Measurements from ENCODE around the gene RNPEPL1.
A peak's percentile ranks its signal among the peaks of the same experiment; 100 is the strongest.
"Not testable (repeated sequence)": the region's sequence is repeated elsewhere in the genome, so short reads cannot be mapped to it uniquely, and the experiment has no call there.

Gene RNPEPL1

GRCh38 chr2:240557101-240557751 lies 11.1 kb upstream of the RNPEPL1 start:
- peaks cover 15 to 17% of the 10 kb centered on the region in 2 donors for H3K36me3 ChIP-seq (ENCODE audit: control insufficient read depth in 2 of 2, insufficient read depth in 2 of 2, low read length in 2 of 2)
- no peaks in the 10 kb centered on the region for H3K9me3 ChIP-seq (ENCODE audit: control insufficient read depth in 2 of 2, low read length in 2 of 2)
- peak overlapping the region in 1 of 2 donors; percentile 34 for H3K4me3 ChIP-seq (ENCODE audit: low read length in 2 of 2)
- H3K4me1 ChIP-seq (ENCODE audit: control insufficient read depth in 2 of 2, insufficient read depth in 2 of 2, low read length in 2 of 2) = peaks cover 15 to 17% of the 10 kb centered on the region in 2 donors
- no peak overlapping the region for H3K9ac ChIP-seq (ENCODE audit: low read depth in 1 of 2, low read length in 2 of 2)
- no peaks in the 10 kb centered on the region for H3K27me3 ChIP-seq (ENCODE audit: control insufficient read depth in 2 of 2, insufficient read depth in 2 of 2, low read length in 2 of 2)
- no peak overlapping the region for H3K27ac ChIP-seq (ENCODE audit: low read depth in 2 of 2, low read length in 2 of 2)

GRCh38 chr2:240557808-240558207 lies 10.5 kb upstream of the RNPEPL1 start, which contains the start of gene ANKMY1:
Gene ANKMY1 (minus strand): TSS chr2:240557988. CDS start chr2:240557335, 653 bp downstream.
- Histone ChIP-seq H3K9me3 (ENCODE audit: control insufficient read depth in 2 of 2, low read length in 2 of 2) (no peaks in the 10 kb centered on the region), H3K4me1 (ENCODE audit: control insufficient read depth in 2 of 2, insufficient read depth in 2 of 2, low read length in 2 of 2) (peaks cover 18 to 22% of the 10 kb centered on the region in 2 donors), H3K36me3 (ENCODE audit: control insufficient read depth in 2 of 2, insufficient read depth in 2 of 2, low read length in 2 of 2) (peaks cover 13 to 15% of the 10 kb centered on the region in 2 donors), H3K27ac (ENCODE audit: low read depth in 2 of 2, low read length in 2 of 2) (no peak within 1 kb of the TSS), H3K9ac (ENCODE audit: low read depth in 1 of 2, low read length in 2 of 2) (no peak within 1 kb of the TSS), H3K27me3 (ENCODE audit: control insufficient read depth in 2 of 2, insufficient read depth in 2 of 2, low read length in 2 of 2) (no peaks in the 10 kb centered on the region), H3K4me3 (ENCODE audit: low read length in 2 of 2) (peak within 1 kb of the TSS in 1 of 2 donors; percentile 34)

- Histone ChIP-seq H3K4me3 (ENCODE audit: low read length in 2 of 2) (no peak overlapping the region), H3K4me1 (ENCODE audit: control insufficient read depth in 2 of 2, insufficient read depth in 2 of 2, low read length in 2 of 2) (peaks cover 18 to 23% of the 10 kb centered on the region in 2 donors), H3K9me3 (ENCODE audit: control insufficient read depth in 2 of 2, low read length in 2 of 2) (no peaks in the 10 kb centered on the region)
Measured at GRCh38 chr2:240558236-240558761, 10.0 kb upstream of the RNPEPL1 start.

GRCh38 chr2:240559286-240559685 lies 9.0 kb upstream of the RNPEPL1 start:
- H3K4me3 ChIP-seq (ENCODE audit: low read length in 2 of 2) = peak overlapping the region in 1 of 2 donors; percentile 71

More at GRCh38 chr2:240558236-240558761, 10.0 kb upstream of the RNPEPL1 start:
- no peak overlapping the region for H3K27ac ChIP-seq (ENCODE audit: low read depth in 2 of 2, low read length in 2 of 2)
- H3K9ac ChIP-seq (ENCODE audit: low read depth in 1 of 2, low read length in 2 of 2) = no peak overlapping the region
- H3K36me3 ChIP-seq (ENCODE audit: control insufficient read depth in 2 of 2, insufficient read depth in 2 of 2, low read length in 2 of 2) = peaks cover 8 to 10% of the 10 kb centered on the region in 2 donors
- no peaks in the 10 kb centered on the region for H3K27me3 ChIP-seq (ENCODE audit: control insufficient read depth in 2 of 2, insufficient read depth in 2 of 2, low read length in 2 of 2)

GRCh38 chr2:240560084-240560479 lies 8.2 kb upstream of the RNPEPL1 start, which contains the start of gene DUSP28:
Gene DUSP28 (plus strand): TSS chr2:240560357. CDS start chr2:240560685, 328 bp downstream.
- Histone ChIP-seq H3K4me1 (ENCODE audit: control insufficient read depth in 2 of 2, insufficient read depth in 2 of 2, low read length in 2 of 2) (peaks cover 29 to 30% of the 10 kb centered on the region in 2 donors), H3K27ac (ENCODE audit: low read depth in 2 of 2, low read length in 2 of 2) (peak within 1 kb of the TSS; percentile 95 to 97), H3K9me3 (ENCODE audit: control insufficient read depth in 2 of 2, low read length in 2 of 2) (no peaks in the 10 kb centered on the region), H3K9ac (ENCODE audit: low read depth in 1 of 2, low read length in 2 of 2) (peak within 1 kb of the TSS; percentile 92 to 93), H3K27me3 (ENCODE audit: control insufficient read depth in 2 of 2, insufficient read depth in 2 of 2, low read length in 2 of 2) (no peaks in the 10 kb centered on the region), H3K36me3 (ENCODE audit: control insufficient read depth in 2 of 2, insufficient read depth in 2 of 2, low read length in 2 of 2) (peaks cover 2% of the 10 kb centered on the region in 2 donors), H3K4me3 (ENCODE audit: low read length in 2 of 2) (peak within 1 kb of the TSS; percentile 77 to 87)

More at GRCh38 chr2:240559286-240559685, 9.0 kb upstream of the RNPEPL1 start:
- Histone ChIP-seq H3K4me1 (ENCODE audit: control insufficient read depth in 2 of 2, insufficient read depth in 2 of 2, low read length in 2 of 2) (peaks cover 21 to 23% of the 10 kb centered on the region in 2 donors), H3K36me3 (ENCODE audit: control insufficient read depth in 2 of 2, insufficient read depth in 2 of 2, low read length in 2 of 2) (peaks cover 6 to 7% of the 10 kb centered on the region in 2 donors), H3K27me3 (ENCODE audit: control insufficient read depth in 2 of 2, insufficient read depth in 2 of 2, low read length in 2 of 2) (no peaks in the 10 kb centered on the region), H3K9me3 (ENCODE audit: control insufficient read depth in 2 of 2, low read length in 2 of 2) (no peaks in the 10 kb centered on the region), H3K27ac (ENCODE audit: low read depth in 2 of 2, low read length in 2 of 2) (no peak overlapping the region), H3K9ac (ENCODE audit: low read depth in 1 of 2, low read length in 2 of 2) (no peak overlapping the region)

- H3K4me1 ChIP-seq (ENCODE audit: control insufficient read depth in 2 of 2, insufficient read depth in 2 of 2, low read length in 2 of 2) = peaks cover 35 to 36% of the 10 kb centered on the region in 2 donors
Measured at GRCh38 chr2:240560480-240561324, 7.6 kb upstream of the RNPEPL1 start.

GRCh38 chr2:240561325-240561971 lies 6.8 kb upstream of the RNPEPL1 start:
- Histone ChIP-seq H3K9ac (ENCODE audit: low read depth in 1 of 2, low read length in 2 of 2) (peak overlapping the region; percentile 79 to 92), H3K4me1 (ENCODE audit: control insufficient read depth in 2 of 2, insufficient read depth in 2 of 2, low read length in 2 of 2) (peaks cover 41% of the 10 kb centered on the region in 2 donors), H3K4me3 (ENCODE audit: low read length in 2 of 2) (peak overlapping the region; percentile 77 to 87), H3K27me3 (ENCODE audit: control insufficient read depth in 2 of 2, insufficient read depth in 2 of 2, low read length in 2 of 2) (no peaks in the 10 kb centered on the region), H3K27ac (ENCODE audit: low read depth in 2 of 2, low read length in 2 of 2) (peak overlapping the region; percentile 95 to 97), H3K9me3 (ENCODE audit: control insufficient read depth in 2 of 2, low read length in 2 of 2) (no peaks in the 10 kb centered on the region), H3K36me3 (ENCODE audit: control insufficient read depth in 2 of 2, insufficient read depth in 2 of 2, low read length in 2 of 2) (peaks cover 0 to 2% of the 10 kb centered on the region in 2 donors)

More at GRCh38 chr2:240560480-240561324, 7.6 kb upstream of the RNPEPL1 start:
- Histone ChIP-seq H3K4me3 (ENCODE audit: low read length in 2 of 2) (peak overlapping the region; percentile 77 to 87), H3K9me3 (ENCODE audit: control insufficient read depth in 2 of 2, low read length in 2 of 2) (no peaks in the 10 kb centered on the region), H3K27me3 (ENCODE audit: control insufficient read depth in 2 of 2, insufficient read depth in 2 of 2, low read length in 2 of 2) (no peaks in the 10 kb centered on the region), H3K36me3 (ENCODE audit: control insufficient read depth in 2 of 2, insufficient read depth in 2 of 2, low read length in 2 of 2) (peaks cover 0 to 2% of the 10 kb centered on the region in 2 donors), H3K9ac (ENCODE audit: low read depth in 1 of 2, low read length in 2 of 2) (peak overlapping the region; percentile 92 to 93), H3K27ac (ENCODE audit: low read depth in 2 of 2, low read length in 2 of 2) (peak overlapping the region; percentile 95 to 97)

GRCh38 chr2:240563231-240563630 lies 5.1 kb upstream of the RNPEPL1 start:
- not testable (repeated sequence) for H3K36me3 ChIP-seq (ENCODE audit: control insufficient read depth in 2 of 2, insufficient read depth in 2 of 2, low read length in 2 of 2); H3K9ac ChIP-seq (ENCODE audit: low read depth in 1 of 2, low read length in 2 of 2); H3K9me3 ChIP-seq (ENCODE audit: control insufficient read depth in 2 of 2, low read length in 2 of 2); H3K4me3 ChIP-seq (ENCODE audit: low read length in 2 of 2); H3K27ac ChIP-seq (ENCODE audit: low read depth in 2 of 2, low read length in 2 of 2); H3K27me3 ChIP-seq (ENCODE audit: control insufficient read depth in 2 of 2, insufficient read depth in 2 of 2, low read length in 2 of 2)
- peaks cover 52% of the 10 kb centered on the region in 2 donors for H3K4me1 ChIP-seq (ENCODE audit: control insufficient read depth in 2 of 2, insufficient read depth in 2 of 2, low read length in 2 of 2)

- peaks cover 52 to 53% of the 10 kb centered on the region in 2 donors for H3K4me1 ChIP-seq (ENCODE audit: control insufficient read depth in 2 of 2, insufficient read depth in 2 of 2, low read length in 2 of 2)
- no peak overlapping the region for H3K9ac ChIP-seq (ENCODE audit: low read depth in 1 of 2, low read length in 2 of 2)
- no peaks in the 10 kb centered on the region for H3K27me3 ChIP-seq (ENCODE audit: control insufficient read depth in 2 of 2, insufficient read depth in 2 of 2, low read length in 2 of 2)
- H3K36me3 ChIP-seq (ENCODE audit: control insufficient read depth in 2 of 2, insufficient read depth in 2 of 2, low read length in 2 of 2) = no peaks in the 10 kb centered on the region
- H3K4me3 ChIP-seq (ENCODE audit: low read length in 2 of 2) = no peak overlapping the region
- no peaks in the 10 kb centered on the region for H3K9me3 ChIP-seq (ENCODE audit: control insufficient read depth in 2 of 2, low read length in 2 of 2)
- peak overlapping the region in 1 of 2 donors; percentile 99 for H3K27ac ChIP-seq (ENCODE audit: low read depth in 2 of 2, low read length in 2 of 2)
Measured at GRCh38 chr2:240563951-240564560, 4.2 kb upstream of the RNPEPL1 start.
